Esophagus (tissue), 2 donors: ENCODE data around the gene AK5. TPM values are rescaled to one million over a fixed set of nuclear protein-coding genes. Genes with fewer than 3 reads are reported as not detected.

ENCODE experiments used
- H3K27ac ChIP-seq, 2 donors: one replicate each; pipeline ENCODE4 v1.5.1; 2013; ENCODE audit warnings: low read depth in 2 of 2, mild to moderate bottlenecking in 2 of 2, inconsistent platforms in 1 of 2, low read length in 1 of 2, moderate library complexity in 1 of 2
- H3K27me3 ChIP-seq, 2 donors: one replicate each; pipeline ENCODE4 v1.6.1; 2013; ENCODE audit warnings: low read length in 2 of 2, control low read depth in 1 of 2, mild to moderate bottlenecking in 1 of 2; ENCODE audit not compliant: insufficient read depth in 2 of 2, control insufficient read depth in 1 of 2
- H3K36me3 ChIP-seq, 2 donors: one replicate each; pipeline ENCODE4 v1.6.1; 2013; ENCODE audit warnings: low read length in 1 of 2; ENCODE audit not compliant: control insufficient read depth in 2 of 2, insufficient read depth in 2 of 2
- H3K4me1 ChIP-seq, 2 donors: one replicate each; pipeline ENCODE4 v1.6.1; 2013; ENCODE audit warnings: low read length in 1 of 2; ENCODE audit not compliant: control insufficient read depth in 2 of 2, insufficient read depth in 2 of 2
- H3K4me3 ChIP-seq, 2 donors: one replicate each; pipeline ENCODE4 v1.5.1; 2013; ENCODE audit warnings: low read length in 2 of 2, mild to moderate bottlenecking in 2 of 2, low read depth in 1 of 2, moderate library complexity in 1 of 2
- H3K9me3 ChIP-seq, 2 donors: one replicate each; pipeline ENCODE4 v1.6.1; 2013; ENCODE audit warnings: mild to moderate bottlenecking in 2 of 2, low read depth in 1 of 2, low read length in 1 of 2, moderate library complexity in 1 of 2; ENCODE audit not compliant: control insufficient read depth in 2 of 2, insufficient read depth in 1 of 2
- WGBS, 2 donors: extraction: QIAGEN DNeasy Blood & Tissue Kit; methylation state at CpG; one replicate each; pipeline ENCODE4 v1.1.7; 2013; 5-methylcytosine and 5-hydroxymethylcytosine counted together
- polyA plus RNA-seq, 2 donors: library from polyadenylated mRNA; stranded (reverse); fragments of 200-250 nt; gene quantifications; one replicate each; pipeline ENCODE4 v1.2.3, GENCODE V29; 2013
- donor health status: healthy with polysubstance abuse.
- donor health status: Bipolar disorder and iron deficiency.

AK5 gene
- polyA plus RNA-seq, 2 donors: 0.11 to 0.16 TPM

DNA sequence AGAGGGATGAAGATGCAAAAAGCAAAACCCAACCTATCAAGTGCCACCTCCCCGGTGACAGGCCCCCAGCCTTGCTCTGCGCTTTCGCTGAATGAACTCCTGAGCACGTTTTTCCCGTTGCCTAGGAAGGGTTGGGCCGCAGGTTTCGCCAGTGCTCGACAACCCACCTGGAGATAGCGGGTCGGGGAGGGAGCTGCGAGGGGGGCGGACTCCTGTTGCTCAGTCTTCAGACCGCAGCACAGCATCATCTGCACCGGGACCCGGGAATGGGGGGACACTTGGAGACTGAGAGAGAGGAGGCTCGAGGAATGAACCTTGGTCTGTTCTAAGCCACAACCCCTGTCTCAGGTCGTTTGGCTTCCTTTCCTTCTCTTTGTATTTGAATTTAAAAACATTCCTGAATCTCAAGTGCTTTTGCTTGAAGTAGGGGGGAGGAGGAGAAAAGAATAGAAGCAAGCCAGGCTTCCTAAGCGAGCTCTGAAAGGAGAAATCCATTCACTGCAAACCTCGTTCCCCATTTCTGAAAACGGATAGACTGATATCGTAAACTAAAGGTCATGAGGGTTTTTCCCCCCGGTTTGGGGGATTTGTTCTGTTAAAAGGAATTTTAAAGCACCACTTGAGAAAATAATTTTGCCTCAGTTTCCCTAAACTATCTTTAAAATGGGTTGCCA, 1.2 kb downstream of the AK5 start:
- 10 to 11% methylated on average over 22 of the region's 22 CpGs for WGBS, 2 donors
- no peak overlapping the region for H3K27ac ChIP-seq
- peaks cover 5 to 13% of the 10 kb centered on the region in 2 donors for H3K4me1 ChIP-seq
- peak overlapping the region; percentile 3 to 54 for H3K4me3 ChIP-seq
- H3K36me3 ChIP-seq: no peaks in the 10 kb centered on the region
- no peaks in the 10 kb centered on the region for H3K9me3 ChIP-seq
- H3K27me3 ChIP-seq: peaks cover 3 to 8% of the 10 kb centered on the region in 2 donors

DNA sequence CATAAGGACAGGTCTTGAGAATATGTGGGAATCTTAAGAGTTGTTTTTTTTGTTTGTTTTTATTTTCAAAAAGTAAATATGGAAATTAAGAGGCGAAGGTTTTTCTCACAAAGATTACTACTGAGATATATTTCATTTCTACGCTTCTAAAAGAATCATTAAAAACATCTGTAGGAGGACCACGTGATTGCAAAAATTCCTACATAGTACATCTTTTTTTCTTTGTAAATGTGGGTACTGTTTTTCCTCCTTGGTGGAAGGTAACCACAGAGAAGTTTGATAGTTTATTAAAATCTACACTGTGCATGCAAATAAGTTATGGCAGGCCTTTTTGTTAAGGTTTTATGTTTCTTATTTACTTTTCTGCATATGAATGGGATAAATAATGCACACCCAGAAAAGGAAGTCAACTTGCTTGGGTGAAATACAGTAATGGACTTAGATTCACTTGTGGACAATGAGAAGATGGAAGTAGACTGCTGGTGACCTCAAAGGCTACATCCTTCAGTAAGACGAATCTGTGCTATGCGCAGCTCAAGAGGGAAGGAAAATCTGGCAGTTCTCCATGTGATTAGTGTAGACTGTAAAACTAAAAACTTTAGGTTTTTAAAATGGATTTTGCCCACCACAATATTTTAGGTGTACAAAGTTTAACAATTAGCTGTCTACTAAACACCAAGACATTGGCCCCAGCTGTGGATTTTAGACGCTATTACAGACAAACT, 2.0 kb downstream of the AK5 start:
- H3K36me3 ChIP-seq: no peaks in the 10 kb centered on the region
- H3K4me1 ChIP-seq: peaks cover 5 to 13% of the 10 kb centered on the region in 2 donors
- WGBS, 2 donors: 72 to 75% methylated on average over 6 of the region's 6 CpGs
- no peak overlapping the region for H3K4me3 ChIP-seq
- no peaks in the 10 kb centered on the region for H3K9me3 ChIP-seq
- H3K27ac ChIP-seq: no peak overlapping the region
- H3K27me3 ChIP-seq: peaks cover 3 to 8% of the 10 kb centered on the region in 2 donors

DNA sequence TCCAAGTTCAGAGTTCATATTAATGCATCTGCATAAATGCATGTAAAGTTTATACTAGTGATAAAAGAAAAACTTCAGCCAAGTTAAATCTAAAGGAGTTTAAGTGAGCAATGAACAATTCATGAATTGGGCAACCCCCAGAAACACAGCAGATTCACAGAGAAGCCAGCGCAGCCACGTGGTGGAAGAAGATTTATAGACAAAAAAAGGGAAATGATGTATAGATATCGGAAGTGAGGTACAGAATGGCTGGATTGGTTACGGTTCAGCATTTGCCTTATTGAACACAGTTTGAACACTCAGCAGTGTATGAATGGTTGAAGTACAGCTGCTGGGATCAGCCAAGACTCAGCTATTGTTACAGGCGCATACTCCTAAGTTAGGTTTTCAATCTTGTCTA, 5.7 kb downstream of the AK5 start:
- H3K36me3 ChIP-seq: no peaks in the 10 kb centered on the region
- H3K4me3 ChIP-seq: no peak overlapping the region
- 83 to 87% methylated on average over 5 of the region's 5 CpGs for WGBS, 2 donors
- H3K27me3 ChIP-seq: peaks cover 1 to 3% of the 10 kb centered on the region in 2 donors
- no peaks in the 10 kb centered on the region for H3K9me3 ChIP-seq
- H3K27ac ChIP-seq: no peak overlapping the region
- peaks cover 0 to 4% of the 10 kb centered on the region in 2 donors for H3K4me1 ChIP-seq

DNA sequence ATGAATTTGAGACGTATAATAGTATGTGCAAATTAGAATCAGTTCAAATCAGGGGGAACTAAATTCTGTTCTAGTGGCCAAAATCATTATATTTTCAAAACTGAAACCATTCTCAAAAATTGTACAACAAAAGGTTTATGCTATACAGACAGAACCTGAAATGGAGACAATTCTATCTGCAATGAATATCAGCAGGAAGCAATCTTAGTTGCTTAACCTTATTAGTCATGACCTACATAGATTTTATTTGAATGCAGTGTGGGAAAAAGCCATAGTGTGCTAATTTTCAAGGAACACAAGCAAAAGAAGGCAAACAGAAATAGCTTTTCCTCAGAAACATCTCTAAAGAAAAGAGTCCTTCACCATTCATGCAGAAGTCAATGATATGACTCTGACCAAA, 6.5 kb downstream of the AK5 start:
- 84 to 87% methylated on average over 1 of the region's 1 CpG for WGBS, 2 donors
- Histone ChIP-seq H3K36me3 (no peaks in the 10 kb centered on the region), H3K27ac (no peak overlapping the region), H3K27me3 (peaks cover 0 to 2% of the 10 kb centered on the region in 2 donors), H3K4me1 (no peaks in the 10 kb centered on the region), H3K9me3 (no peaks in the 10 kb centered on the region), H3K4me3 (no peak overlapping the region)

DNA sequence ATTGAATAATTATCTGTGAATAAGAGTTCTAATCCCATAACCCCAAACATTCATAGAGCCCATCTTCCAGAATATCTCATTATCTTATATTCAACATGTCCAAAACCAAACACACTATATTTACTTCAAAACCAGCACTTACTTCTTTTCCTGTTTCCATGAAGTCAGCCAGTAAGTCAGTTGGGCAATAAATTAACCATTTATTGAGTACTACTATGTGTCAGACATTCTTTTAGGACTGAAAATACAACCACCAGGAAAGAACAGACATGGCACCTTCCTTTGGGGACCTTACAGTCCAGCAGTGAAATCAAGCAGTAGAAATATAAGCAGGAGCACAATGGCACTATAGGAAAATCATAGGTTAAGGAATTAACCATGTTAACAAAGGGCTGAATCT, 8.8 kb downstream of the AK5 start:
- H3K4me3 ChIP-seq: no peak overlapping the region
- H3K36me3 ChIP-seq: no peaks in the 10 kb centered on the region
- no peaks in the 10 kb centered on the region for H3K9me3 ChIP-seq
- H3K27ac ChIP-seq: no peak overlapping the region
- H3K4me1 ChIP-seq: no peaks in the 10 kb centered on the region
- no peaks in the 10 kb centered on the region for H3K27me3 ChIP-seq

DNA sequence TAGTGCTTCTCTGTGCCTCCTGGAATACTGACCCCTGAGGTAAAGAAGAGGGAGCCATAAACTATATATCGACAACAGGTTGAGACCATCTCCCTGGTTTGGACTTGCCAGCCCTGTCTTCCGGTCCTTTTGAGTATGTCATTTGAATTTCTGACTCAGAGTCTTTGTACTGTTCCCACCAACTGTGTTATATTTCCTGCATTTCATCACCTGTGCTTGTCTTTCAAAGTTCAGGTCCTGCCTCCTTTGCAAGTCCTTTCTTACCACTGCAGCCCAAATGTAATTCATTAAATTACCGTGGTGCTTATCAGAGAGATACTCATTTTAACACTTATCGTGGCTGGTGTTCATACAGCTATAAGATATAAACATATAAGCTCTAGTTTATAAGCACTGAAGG, 10.7 kb downstream of the AK5 start:
- Histone ChIP-seq H3K9me3 (no peaks in the 10 kb centered on the region), H3K27me3 (no peaks in the 10 kb centered on the region), H3K4me3 (no peak overlapping the region), H3K36me3 (no peaks in the 10 kb centered on the region), H3K27ac (no peak overlapping the region), H3K4me1 (no peaks in the 10 kb centered on the region)
- 77 to 80% methylated on average over 4 of the region's 4 CpGs for WGBS, 2 donors

DNA sequence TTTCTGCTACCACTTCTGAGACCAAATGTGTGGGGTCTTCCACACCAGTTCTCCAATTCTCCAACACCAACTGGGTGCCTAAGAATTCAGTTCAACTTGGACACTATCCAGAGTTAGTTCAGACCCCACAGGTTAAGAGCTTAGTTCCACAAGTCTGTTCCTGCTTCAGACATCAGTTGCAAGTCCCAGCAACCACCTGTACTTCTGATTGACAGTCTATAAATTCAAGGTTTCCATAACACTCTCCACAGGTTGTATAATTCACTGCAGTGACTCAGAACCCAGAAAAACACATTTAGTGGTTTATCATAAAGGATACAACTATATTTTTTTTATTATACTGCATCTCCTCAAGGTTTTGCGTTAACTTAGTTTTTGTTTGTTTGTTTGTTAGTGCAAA, 18.7 kb downstream of the AK5 start:
- no peaks in the 10 kb centered on the region for H3K36me3 ChIP-seq
- H3K9me3 ChIP-seq: no peaks in the 10 kb centered on the region
- no peak overlapping the region for H3K27ac ChIP-seq
- no peaks in the 10 kb centered on the region for H3K27me3 ChIP-seq
- H3K4me3 ChIP-seq: no peak overlapping the region
- no peaks in the 10 kb centered on the region for H3K4me1 ChIP-seq
- WGBS, 2 donors: 84 to 88% methylated on average over 1 of the region's 1 CpG

DNA sequence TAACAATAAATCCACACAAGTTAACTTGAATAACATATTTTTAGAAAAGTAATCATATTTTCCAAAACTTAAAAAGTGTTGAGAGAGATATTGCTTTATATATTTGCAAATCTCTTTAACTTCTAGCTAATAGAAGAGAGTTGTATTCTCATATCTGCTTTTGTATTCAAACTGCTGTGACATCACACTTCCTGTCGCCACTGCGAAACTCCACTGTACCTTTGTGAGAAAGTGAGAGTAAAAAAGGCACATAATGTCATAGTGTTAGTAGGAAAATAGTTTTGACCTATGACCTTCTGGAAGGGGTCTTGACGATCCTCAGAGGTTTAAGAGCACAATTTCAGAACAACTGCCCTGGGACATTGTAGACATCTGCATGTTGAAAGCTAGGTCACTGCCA, 21.6 kb downstream of the AK5 start:
- WGBS, 2 donors: 61 to 67% methylated on average over 3 of the region's 3 CpGs
- Histone ChIP-seq H3K4me3 (no peak overlapping the region), H3K36me3 (no peaks in the 10 kb centered on the region), H3K27ac (no peak overlapping the region), H3K9me3 (no peaks in the 10 kb centered on the region), H3K4me1 (no peaks in the 10 kb centered on the region), H3K27me3 (no peaks in the 10 kb centered on the region)

DNA sequence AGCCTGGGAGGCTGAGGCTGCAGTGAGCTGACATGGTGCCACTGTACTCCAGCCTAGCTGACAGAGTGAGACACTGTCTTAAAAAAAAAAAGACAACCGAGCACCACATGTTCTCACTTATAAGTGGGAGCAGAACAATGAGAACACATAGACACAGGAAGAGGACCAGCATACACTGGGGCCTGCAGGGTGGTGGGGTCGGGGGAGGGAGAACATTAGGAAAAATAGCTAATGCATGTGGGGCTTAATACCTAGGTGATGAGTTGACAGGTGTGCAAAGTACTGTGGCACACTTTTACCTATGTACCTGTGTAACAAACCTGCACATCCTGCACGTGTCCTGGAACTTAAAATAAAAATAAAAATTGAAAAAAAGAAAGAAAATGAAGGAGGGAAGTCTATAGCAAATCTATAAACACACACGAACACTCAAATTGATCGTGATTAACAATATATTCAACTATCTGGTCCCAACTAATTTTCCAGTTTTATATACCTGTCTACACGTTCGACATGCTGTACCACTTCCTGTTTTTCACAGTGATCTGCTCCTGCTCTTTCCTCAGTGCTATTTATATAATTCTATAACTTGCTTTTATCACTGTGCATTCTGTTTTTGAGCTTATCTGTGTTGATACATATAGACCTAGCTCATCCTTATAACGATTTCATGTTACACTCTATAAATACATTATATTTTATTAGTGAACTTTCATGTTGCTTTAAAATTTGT, 27.2 kb downstream of the AK5 start:
- Histone ChIP-seq H3K4me3 (no peak overlapping the region), H3K9me3 (no peaks in the 10 kb centered on the region), H3K4me1 (no peaks in the 10 kb centered on the region), H3K27me3 (no peaks in the 10 kb centered on the region), H3K27ac (no peak overlapping the region), H3K36me3 (no peaks in the 10 kb centered on the region)
- 51 to 60% methylated on average over 8 of the region's 8 CpGs for WGBS, 2 donors
